HG03108 (cell line): ENCODE data around the gene FXYD1.

Source experiments
- ATAC-seq: cut with Tn5 transposase; IDR thresholded peaks from one replicate; pipeline ENCODE4 v1.9.1; 2021; ENCODE audit warnings: moderate library complexity; ENCODE audit not compliant: unreplicated experiment

Gene FXYD1

DNA sequence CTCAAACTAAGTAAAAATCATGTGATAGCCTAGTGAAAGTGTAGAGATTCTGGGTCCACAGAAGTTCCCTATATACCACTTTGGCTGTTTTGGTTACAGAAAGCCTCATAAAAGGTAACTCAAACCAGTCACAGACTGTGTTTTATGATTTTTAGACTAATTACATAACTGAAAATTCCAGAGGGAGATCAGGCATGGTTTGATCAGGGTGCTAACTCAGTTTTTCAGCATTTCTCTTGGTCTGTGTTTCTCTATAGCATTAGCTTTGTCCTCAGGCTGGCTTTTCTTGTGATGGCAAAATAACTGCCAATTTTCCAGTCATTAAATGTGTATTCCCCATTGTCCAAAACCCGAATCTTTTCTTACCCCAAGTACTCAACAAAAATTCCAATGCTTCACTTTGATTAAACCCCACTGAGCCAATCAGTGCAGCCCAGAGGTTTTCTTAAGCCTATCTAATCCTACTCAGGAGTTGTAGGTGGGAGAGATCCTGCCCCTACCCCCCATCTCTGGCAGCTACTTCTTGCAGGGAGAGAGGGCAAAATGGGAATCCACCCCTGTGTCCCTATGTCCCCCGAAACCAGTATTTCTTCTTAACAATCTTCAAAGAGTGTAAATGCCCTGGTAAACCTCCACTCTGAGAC is 31.6 kb upstream of the FXYD1 start:
- ATAC-seq, result no peak

DNA sequence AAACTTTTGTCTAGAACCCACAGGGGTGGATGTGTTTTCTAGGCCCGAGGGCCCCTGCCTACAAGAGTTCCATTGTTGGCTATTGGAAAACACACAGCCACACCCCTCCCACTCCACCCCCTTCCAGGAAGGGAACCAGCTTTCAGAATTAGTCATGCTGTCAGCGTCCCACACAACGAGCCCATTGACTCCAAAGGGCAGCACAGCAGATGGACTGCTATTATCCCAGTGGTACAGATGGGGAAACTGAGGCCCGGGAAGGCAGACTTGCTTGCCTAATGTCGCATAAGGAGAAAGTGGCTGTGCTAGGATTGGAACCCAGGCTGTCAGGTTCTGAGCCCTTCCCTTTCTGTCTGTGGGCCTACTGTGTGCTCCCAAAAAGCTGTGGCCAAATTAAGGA is 31.1 kb upstream of the FXYD1 start:
- ATAC-seq, result no peak

DNA sequence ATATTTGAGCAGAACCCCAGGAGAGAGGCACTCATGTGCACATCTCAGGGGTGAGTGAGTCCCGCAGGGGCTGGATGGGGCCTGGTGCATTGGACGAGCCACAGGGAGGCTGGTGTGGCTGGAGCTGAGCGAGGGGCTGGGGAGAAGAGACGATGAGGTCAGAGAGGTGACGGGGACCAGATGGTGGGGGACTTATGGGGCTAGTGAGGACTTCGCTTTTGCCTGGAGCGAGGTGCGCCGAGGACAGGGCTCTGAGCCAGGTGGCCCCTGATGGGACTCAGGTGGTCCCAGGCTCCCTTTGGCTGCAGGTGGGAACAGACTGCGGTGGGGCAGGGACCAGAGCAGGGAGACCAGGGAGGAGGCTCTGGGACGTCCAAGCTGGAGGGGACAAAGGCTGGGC is 29.9 kb upstream of the FXYD1 start:
- no peak for ATAC-seq

DNA sequence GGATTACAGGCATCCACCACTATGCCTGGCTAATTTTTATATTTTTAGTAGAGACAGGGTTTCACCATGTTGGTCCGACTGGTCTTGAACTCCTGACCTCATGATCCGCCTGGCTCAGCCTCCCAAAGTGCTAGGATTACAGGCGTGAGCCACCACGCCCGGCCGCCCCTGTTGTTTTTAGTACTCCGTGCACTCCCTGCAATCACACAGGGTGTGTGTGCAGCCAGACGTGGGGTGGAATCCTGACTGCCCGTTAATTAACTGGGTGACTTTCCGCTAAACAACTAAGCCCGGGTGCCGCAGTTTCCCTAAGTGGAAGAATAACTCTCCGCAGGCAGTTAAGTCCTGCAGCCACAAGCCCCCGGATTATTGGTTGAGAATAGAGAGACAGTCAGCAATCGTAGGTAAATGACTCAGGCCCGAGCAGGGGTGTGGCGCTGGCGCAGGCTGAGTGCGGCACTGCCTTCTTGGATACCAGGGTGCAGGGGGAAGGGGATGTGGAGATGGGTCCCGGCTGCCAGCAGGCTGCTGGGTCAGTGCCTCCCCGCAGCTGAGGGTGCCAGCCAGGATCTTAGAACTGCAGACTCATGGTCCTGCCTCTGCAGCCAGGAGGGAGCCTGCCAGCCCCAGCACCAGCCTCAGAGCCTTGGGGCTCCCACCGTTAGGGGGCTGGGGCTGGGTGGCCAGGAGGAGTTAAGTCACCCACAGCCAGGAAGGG is 29.1 kb upstream of the FXYD1 start:
- ATAC-seq, result no peak

DNA sequence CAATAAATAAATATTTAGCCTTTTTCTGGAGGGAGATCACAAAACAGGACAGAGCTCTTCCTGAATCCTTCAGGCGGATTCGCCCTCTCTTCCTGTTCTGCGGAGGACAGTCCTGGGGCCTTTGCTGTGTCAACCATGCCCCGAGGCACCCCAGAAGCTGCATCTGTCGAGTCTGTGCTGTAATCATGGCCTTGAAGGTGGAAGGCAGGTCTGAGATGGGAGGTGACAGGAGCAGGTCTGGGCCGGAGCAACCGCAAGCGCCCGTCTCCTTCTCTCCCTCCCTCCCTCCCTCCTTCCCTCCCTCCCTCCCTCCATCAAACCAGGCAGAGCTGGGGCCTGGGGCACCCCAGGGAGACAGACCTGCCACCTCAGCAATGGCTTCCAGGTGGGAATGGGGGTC is 27.6 kb upstream of the FXYD1 start:
- ATAC-seq, result no peak

DNA sequence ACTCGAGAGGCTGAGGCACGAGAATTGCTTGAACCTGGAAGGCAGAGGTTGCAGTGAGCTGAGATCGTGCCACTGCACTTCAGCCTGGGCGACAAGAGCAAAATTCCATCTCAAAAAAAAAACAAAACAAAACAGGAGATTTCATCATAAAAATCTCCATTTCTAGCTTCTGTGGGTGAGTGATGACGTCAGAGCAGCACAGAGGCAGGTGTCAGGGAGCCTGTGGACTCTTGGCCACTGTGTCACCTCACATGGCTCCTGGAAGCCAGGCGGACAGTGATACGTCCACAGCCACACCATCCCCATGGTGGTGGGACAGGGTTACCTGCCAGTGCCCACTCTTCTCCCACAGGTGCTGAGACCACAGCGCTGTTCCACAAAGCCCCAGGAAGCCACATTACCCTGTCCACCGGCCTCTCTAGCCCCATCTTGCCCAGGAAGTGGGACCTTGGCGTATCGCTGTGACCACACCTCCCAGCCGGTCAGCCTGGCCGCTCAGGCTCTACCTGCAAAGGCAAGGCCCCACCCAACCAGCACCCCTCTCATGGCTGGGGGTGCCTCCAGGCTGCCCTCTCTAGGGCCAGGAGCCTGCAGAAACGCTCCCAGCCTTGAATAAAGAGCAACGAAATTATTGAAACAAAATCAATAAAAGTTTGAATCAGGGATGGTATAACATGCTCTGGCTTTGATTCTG is 25.5 kb upstream of the FXYD1 start:
- no peak for ATAC-seq

DNA sequence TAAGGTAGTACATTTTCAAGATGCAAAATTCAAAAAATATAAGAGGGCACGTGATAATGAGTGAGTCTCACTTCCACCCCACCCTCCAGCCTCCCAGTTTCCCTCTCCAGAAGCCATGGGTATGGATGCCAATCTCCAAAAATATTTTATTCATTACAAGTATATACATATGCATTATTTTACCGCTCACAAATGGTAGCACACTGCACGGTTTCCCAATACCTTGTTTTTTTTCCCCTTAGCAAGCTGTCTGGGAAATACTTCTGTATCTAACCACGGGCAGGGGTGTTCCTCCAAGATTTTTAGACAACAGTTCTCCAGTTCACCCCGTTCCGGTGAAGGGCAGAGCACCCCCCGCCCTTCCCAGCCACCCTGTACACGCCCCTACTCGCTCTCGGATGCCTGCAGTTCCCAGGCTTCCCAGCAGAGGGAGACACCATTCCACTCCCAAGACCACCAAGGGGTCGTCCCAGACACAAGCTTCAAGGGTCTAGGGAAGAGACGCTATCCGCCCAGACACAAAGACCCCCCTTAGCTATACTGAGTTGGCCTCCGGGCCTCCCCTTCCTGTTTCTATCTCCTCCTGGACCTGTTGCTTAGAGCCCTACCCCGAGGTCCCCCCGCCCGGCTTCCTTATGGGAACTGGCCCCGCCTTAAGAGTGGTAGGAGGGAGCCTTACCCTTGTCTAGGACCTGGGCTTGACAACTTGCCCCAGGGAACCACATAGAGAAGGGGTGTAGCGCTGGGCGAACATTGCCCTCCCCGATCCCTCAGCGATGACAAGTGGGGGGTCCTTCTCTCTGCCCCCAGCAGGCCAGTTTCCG is 24.1 kb upstream of the FXYD1 start:
- no peak for ATAC-seq

DNA sequence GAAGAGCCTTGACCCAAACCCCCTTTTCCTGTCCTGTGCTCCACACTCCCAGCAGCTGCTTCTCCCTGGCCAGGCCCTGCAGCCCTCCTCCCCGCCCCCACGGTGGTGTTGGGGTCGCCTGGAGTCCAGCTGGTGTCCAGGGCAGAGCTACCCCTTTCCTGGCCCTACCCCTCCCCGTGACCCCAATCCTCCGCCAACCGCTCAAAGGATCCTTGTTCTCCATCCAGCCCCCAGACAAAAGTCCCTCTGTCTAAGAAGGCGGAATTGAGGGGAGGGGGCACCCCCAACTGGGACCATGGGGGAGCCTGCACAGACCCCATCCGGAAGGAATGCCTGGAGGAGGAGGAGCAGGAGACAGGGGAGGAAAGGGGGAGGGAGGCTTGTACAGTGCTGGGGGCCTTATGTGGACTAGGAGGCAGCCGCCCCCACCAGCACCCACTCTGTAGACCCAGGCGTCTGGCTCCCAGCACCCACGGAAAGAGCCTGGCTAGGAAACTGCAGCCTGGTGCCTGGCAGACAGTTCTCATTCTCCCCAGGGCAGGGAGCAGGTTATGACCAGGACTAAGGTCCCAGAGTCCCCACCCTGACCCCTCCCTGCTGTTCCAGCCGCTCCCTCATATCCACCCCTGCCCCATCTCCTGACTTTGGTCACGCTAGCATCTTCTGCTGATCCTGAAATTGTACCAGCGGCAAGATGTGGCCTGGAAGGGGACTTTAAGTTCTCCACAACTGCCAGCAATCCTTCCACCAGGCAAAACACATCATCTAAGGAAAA is 23.3 kb upstream of the FXYD1 start, which contains the start of gene FXYD3:
Gene FXYD3 (plus strand): TSS at position 647 of the 775 bp plus-strand sequence. CDS start 3,554 bp downstream, outside the sequence.
- ATAC-seq, result no peak

DNA sequence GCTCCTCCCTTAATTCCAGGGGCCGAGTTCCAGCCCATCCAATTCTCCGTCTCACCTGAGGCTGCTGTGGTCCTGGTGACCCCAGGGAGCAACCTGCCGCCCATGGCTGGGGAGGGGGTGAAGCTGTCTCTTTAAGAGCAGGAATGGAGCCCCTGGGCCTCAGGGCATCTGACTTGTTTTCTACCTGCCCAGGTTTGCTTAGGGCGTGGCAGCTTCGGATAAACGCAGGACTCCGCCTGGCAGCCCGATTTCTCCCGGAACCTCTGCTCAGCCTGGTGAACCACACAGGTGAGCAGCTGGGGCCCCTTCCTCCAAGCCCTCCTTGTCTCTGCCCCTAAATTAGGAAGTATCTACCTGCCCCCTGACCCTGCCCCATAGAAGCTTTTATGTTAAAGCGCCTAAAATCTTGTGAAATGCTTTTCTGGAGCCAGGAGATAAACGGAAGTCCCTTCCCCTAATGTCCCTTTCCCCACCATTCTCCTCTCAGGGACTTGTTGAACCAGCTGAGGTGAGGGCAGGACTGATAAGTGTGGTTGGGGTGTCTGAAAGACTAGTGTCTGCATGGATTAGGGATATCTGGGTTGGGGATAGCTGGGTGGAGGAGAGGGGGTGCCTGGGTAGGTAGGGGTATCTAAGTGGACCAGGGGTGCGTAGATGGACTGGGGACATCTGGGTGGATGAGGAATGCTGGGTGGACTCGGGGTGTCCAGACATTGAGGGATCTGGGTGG is 22.4 kb upstream of the FXYD1 start:
- no peak for ATAC-seq

DNA sequence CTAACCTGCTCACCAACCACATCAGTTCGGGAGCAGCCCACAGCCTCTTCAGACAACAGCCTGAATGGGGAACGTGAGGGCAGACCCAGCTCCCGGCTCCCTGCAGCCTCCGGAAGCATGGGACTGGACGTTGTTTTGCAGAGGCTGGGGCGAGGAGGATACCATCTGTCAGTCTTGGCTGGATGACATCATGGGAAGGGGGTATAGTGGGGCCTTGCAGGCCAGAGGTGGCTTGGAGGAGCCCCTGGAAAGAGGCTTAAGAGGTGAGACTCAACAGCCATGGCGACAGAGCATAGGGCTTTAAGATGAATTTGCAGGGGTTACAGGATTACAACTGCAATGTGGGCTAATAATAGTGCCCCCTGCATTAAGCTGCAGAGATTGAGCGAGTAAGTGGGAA is 21.5 kb upstream of the FXYD1 start:
- ATAC-seq, result no peak

DNA sequence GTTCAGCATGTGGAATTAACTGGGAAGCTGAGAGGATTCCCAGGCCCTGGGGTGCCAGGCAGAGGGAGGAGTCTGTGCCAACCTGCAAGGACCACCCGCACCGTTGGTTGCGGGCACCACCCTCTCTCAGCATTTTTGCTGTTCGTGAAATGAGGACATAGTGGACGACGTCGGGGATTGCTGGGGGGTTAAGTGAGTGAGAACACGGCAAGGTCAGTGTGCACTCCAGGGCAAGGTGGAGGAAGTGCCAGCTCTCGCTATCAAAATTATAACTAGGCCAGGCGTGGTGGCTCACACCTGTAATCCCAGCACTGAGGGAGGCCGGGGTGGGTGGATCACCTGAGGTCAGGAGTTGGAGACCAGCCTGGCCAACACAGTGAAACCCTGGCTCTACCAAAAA is 20.8 kb upstream of the FXYD1 start:
- ATAC-seq, result no peak

DNA sequence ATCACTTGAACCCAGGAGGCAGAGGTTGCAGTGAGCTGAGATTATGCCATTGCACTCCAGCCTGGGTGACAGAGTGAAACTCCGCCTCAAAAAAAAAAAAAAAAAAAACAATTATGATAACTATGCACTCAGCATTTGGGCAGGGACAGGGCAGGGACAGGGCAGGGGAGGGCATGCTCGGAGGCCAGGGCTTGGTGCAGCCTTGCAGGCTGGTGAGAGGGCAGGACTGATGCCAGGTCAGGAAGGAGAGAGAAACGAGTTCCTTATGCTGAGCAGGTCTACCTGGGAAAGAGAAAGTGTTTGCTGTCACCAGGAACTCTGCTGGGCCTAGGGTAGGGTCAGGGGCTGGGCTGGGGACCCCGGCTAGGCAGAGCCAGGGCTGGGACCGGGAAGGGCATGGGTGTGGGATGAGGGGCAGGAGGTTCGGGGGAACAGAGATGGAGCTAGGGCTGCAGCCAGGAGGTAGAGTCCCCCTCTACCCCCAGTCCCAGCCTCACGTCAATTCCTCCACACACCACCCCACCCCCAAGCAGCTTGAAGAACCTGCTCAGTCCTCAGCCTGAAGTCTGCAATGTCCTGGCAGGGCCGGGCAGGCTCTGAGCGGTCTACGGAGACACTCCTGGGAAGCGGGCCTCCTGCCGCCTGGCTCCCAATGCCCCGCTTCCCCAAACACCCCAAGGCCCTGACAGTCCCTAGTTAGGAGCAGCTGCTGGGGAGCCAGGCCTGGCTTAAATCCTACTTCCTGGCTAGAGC is 20.2 kb upstream of the FXYD1 start:
- no peak for ATAC-seq

DNA sequence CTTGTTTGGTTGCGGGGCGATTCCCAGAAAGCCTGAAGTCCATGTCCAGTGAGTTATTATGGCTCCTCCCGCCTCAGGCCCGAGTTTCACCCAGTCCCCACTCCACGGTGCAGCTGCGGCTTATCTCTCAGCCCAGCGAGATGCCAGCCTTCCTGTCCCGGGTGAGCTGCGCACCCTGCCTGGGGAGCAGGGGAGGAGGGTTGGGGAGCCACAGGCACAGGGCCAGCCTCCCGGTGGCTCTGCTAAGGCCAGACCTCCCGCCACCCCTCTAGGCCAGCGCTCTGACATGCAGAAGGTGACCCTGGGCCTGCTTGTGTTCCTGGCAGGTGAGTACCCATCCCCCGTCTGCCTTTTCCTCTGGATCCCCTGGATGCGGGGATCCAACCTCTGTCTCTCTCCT is 19.5 kb upstream of the FXYD1 start:
- no peak for ATAC-seq

DNA sequence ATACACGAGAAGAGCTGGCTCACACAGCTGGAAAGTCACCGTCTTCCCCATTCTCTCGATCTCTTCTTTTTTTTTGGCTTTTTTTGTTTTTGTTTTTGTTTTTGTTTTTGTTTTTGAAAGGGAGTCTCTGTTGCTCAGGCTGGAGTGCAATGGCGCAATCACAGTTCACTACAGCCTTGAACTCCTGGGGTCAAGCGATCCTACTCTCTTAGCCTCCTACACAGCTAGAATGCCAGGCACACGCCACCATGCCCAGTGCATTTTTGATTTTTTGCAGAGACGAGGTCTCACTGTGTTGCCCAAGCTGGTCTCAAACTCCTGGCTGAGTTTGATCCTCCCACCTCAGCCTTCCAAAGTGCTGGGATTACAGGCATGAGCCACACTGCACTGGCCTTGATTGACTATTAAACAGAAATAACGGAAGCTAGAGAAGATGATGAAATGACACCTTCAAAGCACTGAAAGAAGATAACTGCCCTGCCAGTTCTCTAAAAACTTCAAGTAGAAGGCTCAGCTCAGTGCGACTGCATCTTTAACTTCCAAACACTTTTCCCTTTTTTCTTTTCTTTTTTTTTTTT is 19.0 kb upstream of the FXYD1 start:
- no peak for ATAC-seq

DNA sequence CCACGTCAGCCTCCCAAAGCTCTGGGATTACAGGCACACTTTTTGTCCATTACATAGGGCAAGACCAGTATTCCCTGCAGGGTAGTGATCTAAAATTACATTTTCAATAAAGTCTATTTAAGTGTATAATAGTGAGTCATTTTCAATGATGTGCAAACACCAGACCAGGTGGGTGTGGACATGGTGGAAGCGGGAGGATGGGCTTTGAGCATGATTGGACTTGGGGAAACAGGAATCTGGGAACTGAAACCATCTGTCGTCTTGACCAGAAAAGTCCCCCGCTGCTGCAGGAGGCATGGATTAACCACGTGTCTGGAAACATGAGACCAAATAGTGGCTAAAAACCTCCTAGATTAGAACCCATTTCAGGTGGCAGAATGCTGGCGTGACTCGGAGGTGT is 18.1 kb upstream of the FXYD1 start:
- ATAC-seq, result no peak

DNA sequence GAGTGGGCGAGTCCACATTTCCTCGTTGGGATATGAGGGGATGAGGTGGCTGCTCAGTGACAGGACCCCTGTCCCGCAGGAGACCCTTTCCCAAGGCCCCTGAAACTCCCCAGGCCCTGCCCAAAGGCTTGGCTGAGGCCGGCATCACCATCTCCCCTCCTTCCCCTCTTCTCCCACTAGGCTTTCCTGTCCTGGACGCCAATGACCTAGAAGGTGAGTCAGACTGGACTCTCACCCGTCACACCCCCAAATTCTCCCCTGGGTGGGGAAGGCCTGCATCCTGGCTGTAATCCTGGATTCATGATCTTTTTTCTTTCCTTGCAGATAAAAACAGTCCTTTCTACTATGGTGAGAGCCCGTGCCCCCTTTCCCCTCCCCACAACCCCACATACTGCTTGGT is 17.7 kb upstream of the FXYD1 start:
- no peak for ATAC-seq

DNA sequence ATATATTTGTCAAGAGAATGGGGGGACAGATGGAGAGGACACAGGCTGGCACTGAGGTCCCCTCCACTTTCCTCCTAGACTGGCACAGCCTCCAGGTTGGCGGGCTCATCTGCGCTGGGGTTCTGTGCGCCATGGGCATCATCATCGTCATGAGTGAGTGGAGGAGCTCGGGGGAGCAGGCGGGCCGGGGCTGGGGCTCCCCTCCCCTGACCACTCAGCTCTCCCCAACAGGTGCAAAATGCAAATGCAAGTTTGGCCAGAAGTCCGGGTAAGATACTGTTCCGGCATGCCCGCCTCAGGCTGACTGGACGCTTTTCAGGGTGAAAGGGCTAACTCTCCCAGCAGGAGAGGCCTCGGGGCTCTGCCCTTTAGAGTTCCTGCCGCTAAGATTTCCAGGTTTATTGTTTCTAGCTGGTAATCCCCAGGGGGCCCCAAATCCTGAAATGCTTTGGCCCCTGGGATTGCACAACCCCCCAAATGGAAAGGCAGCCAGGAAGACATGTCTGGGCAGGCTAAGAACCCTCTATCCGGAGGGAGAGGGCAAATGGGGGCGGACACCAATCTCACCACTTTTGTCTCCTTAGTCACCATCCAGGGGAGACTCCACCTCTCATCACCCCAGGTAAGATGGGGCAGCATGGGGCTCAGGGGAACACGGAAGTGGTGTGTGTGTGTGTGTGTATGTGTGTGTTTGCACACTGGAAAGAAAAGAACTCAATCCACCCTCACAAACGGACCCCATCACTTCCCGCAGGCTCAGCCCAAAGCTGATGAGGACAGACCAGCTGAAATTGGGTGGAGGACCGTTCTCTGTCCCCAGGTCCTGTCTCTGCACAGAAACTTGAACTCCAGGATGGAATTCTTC is 15.7 kb upstream of the FXYD1 start:
- ATAC-seq, result no peak

DNA sequence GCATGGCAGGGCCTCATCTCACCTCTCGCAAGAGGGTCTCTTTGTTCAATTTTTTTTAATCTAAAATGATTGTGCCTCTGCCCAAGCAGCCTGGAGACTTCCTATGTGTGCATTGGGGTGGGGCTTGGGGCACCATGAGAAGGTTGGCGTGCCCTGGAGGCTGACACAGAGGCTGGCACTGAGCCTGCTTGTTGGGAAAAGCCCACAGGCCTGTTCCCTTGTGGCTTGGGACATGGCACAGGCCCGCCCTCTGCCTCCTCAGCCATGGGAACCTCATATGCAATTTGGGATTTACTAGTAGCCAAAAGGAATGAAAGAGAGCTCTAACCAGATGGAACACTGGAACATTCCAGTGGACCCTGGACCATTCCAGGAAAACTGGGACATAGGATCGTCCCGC is 15.1 kb upstream of the FXYD1 start:
- ATAC-seq, result no peak
